Fibroblast of the aortic adventitia (primary cell): Measurements from ENCODE around the gene PIR. TPM values are rescaled to one million over a fixed set of nuclear protein-coding genes. Genes with fewer than 3 reads are reported as not detected.

Experiments
- DNase-seq: peaks from one replicate; pipeline ENCODE4 v3.0.0-alpha.2; 2010; ENCODE audit warnings: low read depth
- H3K4me3 ChIP-seq: 2 replicates; pipeline ENCODE4 v1.5.1; 2011; ENCODE audit warnings: low read depth, mild to moderate bottlenecking, control low read depth, low read length, moderate library complexity
- CTCF ChIP-seq: IDR thresholded peaks from 2 replicates; pipeline ENCODE4 v1.5.1; 2011; ENCODE audit warnings: mild to moderate bottlenecking, low read length, control low read depth, inconsistent platforms; ENCODE audit not compliant: insufficient read depth
- total RNA-seq: library from RNA; depleted of rRNA; stranded (reverse); fragments of >200 nt; gene quantifications from 2 replicates; pipeline ENCODE4 v1.2.3, GENCODE V29; 2012; ENCODE audit warnings: low replicate concordance

Gene PIR
- total RNA-seq, 1 donor: 15.9 TPM

- no peak overlapping the region for H3K4me3 ChIP-seq
- TF ChIP-seq CTCF: no peak
- no peak for DNase-seq
Observed at GRCh38 chrX:15505101-15505500, 12.0 kb upstream of the PIR start.

- no peak overlapping the region for H3K4me3 ChIP-seq
- no peak for DNase-seq
- TF ChIP-seq CTCF: no peak
Observed at GRCh38 chrX:15504661-15505060, 11.5 kb upstream of the PIR start.

- no peak for DNase-seq
- TF ChIP-seq CTCF: no peak
Observed at GRCh38 chrX:15501506-15501905, 8.4 kb upstream of the PIR start.

GRCh38 chrX:15500497-15500966, 7.4 kb upstream of the PIR start, which contains the start of gene BMX:
Gene BMX (plus strand): TSS chrX:15500807. CDS start chrX:15508354, 7,547 bp downstream.
- DNase-seq: peak; percentile 19
- TF ChIP-seq CTCF: no peak
- no peak within 1 kb of the TSS for H3K4me3 ChIP-seq

More at GRCh38 chrX:15501506-15501905, 8.4 kb upstream of the PIR start:
- no peak overlapping the region for H3K4me3 ChIP-seq

- TF ChIP-seq CTCF: no peak
- DNase-seq: no peak
- H3K4me3 ChIP-seq: no peak overlapping the region
Observed at GRCh38 chrX:15499976-15500375, 6.8 kb upstream of the PIR start.

- TF ChIP-seq CTCF: no peak
- DNase-seq: no peak
- H3K4me3 ChIP-seq: no peak overlapping the region
Observed at GRCh38 chrX:15498741-15499140, 5.6 kb upstream of the PIR start.

GRCh38 chrX:15497865-15498264, 4.7 kb upstream of the PIR start:
- DNase-seq: peak; percentile 56
- peak; percentile 76 for TF ChIP-seq CTCF
- H3K4me3 ChIP-seq: no peak overlapping the region
